ENCODE measurements around the gene UCK1. TPM values are rescaled to one million over a fixed set of nuclear protein-coding genes. Genes with fewer than 3 reads are reported as not detected.
A peak's percentile ranks its signal among the peaks of the same experiment; 100 is the strongest.

The UCK1 gene
- total RNA-seq, 3 donors from 2014 or later: 25.2 to 43.4 (median 27.4) TPM

DNA sequence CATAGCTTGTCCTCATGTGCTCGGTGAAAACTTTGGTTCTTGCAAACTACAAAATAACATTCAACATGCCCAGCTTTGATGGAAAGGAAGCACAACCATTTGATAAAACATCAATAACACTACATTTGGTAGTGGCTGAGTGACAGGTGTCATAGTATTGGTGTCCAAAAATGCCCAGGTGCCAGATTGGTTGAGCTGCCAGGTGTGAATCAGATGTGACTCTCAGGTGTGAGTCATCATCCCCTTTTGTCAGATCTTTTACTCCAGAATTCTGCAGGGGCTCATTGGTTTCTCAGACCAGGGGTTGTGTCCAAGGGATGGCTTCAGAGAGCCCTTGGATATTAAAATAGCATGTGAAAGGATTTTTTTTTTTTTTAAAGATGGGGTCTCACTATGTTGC, 50.8 kb downstream of the UCK1 start:
- TF ChIP-seq, protein P1, sequence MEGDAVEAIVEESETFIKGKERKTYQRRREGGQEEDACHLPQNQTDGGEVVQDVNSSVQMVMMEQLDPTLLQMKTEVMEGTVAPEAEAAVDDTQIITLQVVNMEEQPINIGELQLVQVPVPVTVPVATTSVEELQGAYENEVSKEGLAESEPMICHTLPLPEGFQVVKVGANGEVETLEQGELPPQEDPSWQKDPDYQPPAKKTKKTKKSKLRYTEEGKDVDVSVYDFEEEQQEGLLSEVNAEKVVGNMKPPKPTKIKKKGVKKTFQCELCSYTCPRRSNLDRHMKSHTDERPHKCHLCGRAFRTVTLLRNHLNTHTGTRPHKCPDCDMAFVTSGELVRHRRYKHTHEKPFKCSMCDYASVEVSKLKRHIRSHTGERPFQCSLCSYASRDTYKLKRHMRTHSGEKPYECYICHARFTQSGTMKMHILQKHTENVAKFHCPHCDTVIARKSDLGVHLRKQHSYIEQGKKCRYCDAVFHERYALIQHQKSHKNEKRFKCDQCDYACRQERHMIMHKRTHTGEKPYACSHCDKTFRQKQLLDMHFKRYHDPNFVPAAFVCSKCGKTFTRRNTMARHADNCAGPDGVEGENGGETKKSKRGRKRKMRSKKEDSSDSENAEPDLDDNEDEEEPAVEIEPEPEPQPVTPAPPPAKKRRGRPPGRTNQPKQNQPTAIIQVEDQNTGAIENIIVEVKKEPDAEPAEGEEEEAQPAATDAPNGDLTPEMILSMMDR (IDR thresholded peaks at IDR 0.05): no peak
- DNase-seq (no peak), ATAC-seq (no peak)
- no peaks in the 10 kb centered on the region for H3K9me3 ChIP-seq
- H3K36me3 ChIP-seq (ENCODE audit: low read depth): peaks cover 34% of the 10 kb centered on the region
- intact Hi-C loops (cut with DNase I, micrococcal nuclease): loop anchor here in 1 of 2 donors (10.0 kb wide), 1 partner anchor 125 kb away; no protein-coding TSS in a partner anchor
- no peak overlapping the region for H3K4me3 ChIP-seq
- H3K4me1 ChIP-seq (ENCODE audit: low read depth): no peaks in the 10 kb centered on the region

DNA sequence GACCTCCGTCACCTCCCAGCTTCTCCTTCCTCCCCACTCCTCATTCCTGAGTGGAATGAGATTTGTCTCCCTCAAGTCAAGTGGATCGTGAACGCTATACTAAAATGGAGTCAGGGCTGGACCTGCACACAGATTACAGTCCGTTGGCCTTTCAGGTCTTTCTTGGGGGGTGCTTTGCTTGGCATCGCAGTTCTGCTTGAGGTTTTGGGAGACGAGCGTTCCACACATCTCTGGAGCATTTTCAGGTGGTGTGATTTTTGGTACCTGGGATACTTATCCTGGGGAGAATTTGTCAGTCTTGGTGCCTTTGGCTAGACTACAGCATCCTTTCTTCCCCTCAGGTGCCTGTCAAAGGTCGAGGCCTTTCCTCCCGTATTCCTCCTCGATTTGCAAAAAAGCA, 52.2 kb downstream of the UCK1 start:
- intact Hi-C loops (cut with DNase I, micrococcal nuclease): no loop called here
- no peak for ATAC-seq
- H3K9me3 ChIP-seq: no peaks in the 10 kb centered on the region
- no peak overlapping the region for H3K4me3 ChIP-seq
- TF ChIP-seq, protein P1 (IDR thresholded peaks at IDR 0.05): no peak
- DNase-seq: no peak
- no peaks in the 10 kb centered on the region for H3K4me1 ChIP-seq (ENCODE audit: low read depth)
- H3K36me3 ChIP-seq (ENCODE audit: low read depth): peaks cover 32% of the 10 kb centered on the region

DNA sequence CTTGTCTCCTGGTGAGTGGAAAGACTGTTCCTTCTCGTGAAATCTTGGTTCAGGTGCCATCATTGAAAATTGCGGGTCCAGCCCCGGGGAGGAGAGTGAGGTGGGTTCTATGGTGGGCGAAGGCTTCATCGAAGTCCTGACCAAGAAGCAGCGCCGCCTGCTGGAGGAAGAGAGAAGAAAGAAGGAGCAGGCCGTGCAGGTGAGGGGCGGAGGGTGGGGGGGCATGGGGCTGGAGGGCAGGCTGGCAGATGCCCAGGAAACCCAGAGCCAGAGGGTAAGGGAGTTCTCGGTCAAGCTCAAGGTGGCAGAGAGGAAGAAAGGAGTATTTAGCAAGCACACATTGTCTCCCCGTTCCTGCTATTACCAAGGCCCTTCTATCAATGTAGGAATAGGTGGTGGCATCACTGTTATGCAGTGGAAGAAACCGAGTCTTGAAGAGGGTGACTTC, 52.6 kb downstream of the UCK1 start:
- H3K36me3 ChIP-seq (ENCODE audit: low read depth): peaks cover 28% of the 10 kb centered on the region
- intact Hi-C loops (cut with DNase I, micrococcal nuclease): no loop called here

DNA sequence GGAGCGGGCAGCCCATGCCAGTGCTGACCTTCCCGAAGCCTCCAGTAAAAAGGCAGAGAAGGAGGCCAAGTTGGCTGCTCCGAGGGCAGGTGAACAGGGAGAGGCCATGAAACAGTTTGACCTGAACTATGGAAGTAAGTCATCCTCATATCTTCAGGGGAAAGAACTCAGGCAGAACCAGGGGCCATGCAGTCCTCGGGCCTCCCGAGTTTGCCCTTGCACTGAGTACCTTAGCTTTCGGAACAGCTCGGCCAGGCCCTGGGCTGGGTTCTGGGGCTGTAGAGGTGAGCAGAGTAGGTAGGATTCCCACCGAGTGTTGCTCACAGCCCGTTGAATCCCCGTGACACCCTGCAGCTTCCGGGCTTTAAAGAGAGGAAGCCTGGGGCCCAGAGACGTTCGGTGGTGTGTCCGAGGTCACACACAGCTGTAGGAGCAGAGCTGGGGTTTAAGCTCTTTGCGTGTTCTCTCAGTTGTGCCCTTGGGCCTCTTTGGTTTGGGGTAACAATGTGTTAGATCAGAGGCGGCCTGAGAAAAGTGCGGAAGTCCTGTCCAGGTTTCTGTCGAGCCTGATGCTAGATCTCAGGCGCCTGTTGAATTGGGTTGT, 53.1 kb downstream of the UCK1 start:
- ATAC-seq (no peak), DNase-seq (peak in 1 of 3 donors; percentile 8)
- H3K4me1 ChIP-seq (ENCODE audit: low read depth): no peaks in the 10 kb centered on the region
- H3K9me3 ChIP-seq: no peaks in the 10 kb centered on the region
- TF ChIP-seq, protein P1 (IDR thresholded peaks at IDR 0.05): no peak
- H3K36me3 ChIP-seq (ENCODE audit: low read depth): peaks cover 23% of the 10 kb centered on the region
- H3K4me3 ChIP-seq: no peak overlapping the region
- intact Hi-C loops (cut with DNase I, micrococcal nuclease): no loop called here

More for the DNA sequence above, 52.6 kb downstream of the UCK1 start:
- DNase-seq (peak in 2 of 3 donors; percentile 55 to 67), ATAC-seq (peak; percentile 47)
- H3K9me3 ChIP-seq: no peaks in the 10 kb centered on the region
- H3K4me1 ChIP-seq (ENCODE audit: low read depth): no peaks in the 10 kb centered on the region
- no peak overlapping the region for H3K4me3 ChIP-seq
- TF ChIP-seq, protein P1 (IDR thresholded peaks at IDR 0.05): peak; percentile 11

DNA sequence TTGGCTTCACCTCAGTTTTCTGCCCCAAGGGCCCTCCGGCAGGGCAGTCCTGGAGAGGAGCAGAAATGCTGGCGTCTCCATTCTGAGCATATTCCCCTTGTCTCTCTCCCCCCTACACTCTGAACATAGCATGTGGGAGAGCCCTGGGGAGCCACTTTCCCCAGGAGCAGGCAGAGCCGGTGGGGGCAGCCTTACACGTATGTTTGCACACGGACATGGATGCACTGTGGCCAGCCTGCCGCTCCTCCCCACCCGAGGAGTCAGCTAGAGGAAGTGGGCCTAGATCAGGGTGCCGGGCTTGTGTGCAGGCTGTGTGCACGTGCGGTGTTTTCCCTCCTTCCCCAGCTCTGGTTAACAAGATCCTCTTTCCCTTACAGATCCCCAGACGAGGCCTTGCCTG, 53.7 kb downstream of the UCK1 start:
- DNase-seq (peak in 1 of 3 donors; percentile 11), ATAC-seq (no peak)
- TF ChIP-seq, protein P1 (IDR thresholded peaks at IDR 0.05): no peak
- Histone ChIP-seq H3K4me1 (ENCODE audit: low read depth) (no peaks in the 10 kb centered on the region), H3K9me3 (no peaks in the 10 kb centered on the region), H3K4me3 (no peak overlapping the region), H3K36me3 (ENCODE audit: low read depth) (peaks cover 18% of the 10 kb centered on the region)
- intact Hi-C loops (cut with DNase I, micrococcal nuclease): no loop called here

Measured in mucosa of descending colon (tissue), 3 donors.